ENCODE data around the gene CDH13.

Gene CDH13

DNA sequence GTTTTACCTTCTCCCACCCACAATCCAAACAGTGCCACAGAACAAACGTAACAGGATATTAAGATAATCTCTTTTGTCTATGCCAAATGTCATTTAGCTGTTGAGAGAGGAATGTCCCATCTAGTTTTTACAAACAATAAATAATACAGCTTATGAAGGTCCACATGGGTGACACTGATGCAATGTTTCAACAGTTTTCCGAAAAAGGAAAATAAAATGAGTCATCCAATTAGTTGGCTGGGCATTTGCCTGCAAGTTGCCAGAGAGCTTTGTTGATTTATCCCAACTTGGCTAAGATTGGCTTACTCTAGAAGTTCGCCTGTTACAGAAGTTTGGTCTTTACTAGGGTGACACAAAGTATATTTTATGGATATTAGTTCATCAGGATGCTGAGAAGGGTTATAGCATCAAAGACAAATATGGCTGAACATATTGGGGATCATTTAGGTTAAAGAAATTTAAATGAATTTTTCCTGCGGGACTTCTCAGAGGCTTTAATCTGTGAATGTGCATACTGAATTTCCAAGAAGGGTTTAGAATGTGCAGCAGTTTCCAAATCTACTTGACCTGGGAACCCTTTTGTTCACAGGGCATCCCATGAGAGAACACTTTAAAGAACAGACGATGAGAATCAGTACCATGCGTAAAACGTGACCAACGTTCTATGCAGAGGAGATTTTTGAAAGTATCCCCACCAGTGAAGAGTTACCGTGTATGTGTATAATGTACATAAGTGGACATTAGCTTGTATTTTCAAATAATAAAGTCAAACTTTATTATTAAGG lies 73.1 kb downstream of the CDH13 start:
- no peak for DNase-seq

DNA sequence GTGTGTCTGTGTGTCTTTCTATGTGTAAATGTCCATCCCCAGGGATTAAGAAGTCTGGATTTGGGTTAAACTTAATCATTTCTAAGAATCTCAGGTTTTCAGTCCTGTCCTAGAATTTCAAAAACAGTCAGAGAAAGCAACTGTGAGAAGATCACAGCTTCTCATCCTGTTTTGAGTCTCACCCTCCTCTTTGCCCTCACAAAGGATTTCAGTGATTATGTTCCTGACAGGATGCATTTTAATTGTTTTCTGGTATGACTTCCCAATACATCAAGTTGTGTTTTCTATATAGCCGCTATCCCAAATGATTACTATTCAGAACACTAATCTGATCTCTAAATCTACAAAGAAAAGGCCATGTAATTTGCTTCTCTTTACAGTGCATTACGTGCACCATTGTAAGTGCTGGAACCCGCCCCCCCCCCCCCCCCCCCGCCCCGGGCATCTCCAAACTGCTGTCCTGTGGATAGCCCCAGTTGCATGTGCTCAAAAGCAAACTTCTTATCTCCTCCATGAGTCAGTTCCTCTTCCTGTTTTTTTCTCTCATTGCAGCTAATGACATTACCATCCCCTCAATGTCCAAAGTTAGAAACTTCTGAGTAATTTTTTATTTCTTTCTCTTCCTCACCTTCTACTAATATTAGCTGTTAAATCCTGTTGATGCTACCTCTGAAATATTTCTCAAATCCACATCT lies 73.9 kb downstream of the CDH13 start:
- peak; percentile 45 for DNase-seq

DNA sequence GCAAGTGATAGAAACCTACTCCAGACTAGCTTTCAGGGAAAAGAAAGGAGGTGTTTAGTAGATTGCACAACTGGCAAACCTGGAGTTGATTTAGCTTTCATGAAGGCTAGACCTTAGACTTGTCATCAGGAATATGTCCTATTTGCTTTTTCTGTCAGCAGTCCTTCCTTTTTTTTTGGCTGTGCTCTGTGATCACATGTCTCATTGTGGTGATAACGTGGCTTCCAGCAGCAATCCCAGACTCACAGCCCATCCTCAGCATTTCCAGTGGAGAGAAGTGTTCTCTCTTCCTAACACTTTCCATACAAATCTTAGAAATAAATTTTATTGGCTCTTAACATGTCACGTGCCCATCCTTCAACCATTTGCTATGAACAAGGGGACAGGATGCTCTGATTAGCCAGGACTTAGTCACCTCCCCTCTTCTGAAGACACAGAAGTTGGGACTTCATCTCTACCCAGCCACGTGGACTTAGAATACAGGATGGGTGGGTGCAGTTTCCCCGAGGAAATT lies 74.7 kb downstream of the CDH13 start:
- no peak for DNase-seq

DNA sequence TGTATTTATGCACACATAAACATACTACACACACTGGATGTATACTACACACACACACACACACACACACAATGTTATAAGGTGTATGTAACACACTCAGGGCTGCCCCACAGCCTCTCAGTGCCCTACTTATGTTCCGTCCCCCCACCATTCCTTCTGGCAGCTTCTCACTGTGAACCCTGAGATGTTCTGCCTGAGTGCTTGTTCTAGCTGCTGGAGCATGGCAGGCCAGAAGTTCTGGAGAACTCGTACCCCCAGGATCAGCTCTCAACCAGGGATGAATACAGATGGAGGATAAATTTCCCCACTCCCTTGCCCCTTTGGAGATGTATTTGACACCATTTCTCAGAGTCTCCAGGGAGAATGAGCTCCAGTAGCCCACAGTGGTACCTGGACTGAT lies 76.4 kb downstream of the CDH13 start:
- DNase-seq, result no peak

DNA sequence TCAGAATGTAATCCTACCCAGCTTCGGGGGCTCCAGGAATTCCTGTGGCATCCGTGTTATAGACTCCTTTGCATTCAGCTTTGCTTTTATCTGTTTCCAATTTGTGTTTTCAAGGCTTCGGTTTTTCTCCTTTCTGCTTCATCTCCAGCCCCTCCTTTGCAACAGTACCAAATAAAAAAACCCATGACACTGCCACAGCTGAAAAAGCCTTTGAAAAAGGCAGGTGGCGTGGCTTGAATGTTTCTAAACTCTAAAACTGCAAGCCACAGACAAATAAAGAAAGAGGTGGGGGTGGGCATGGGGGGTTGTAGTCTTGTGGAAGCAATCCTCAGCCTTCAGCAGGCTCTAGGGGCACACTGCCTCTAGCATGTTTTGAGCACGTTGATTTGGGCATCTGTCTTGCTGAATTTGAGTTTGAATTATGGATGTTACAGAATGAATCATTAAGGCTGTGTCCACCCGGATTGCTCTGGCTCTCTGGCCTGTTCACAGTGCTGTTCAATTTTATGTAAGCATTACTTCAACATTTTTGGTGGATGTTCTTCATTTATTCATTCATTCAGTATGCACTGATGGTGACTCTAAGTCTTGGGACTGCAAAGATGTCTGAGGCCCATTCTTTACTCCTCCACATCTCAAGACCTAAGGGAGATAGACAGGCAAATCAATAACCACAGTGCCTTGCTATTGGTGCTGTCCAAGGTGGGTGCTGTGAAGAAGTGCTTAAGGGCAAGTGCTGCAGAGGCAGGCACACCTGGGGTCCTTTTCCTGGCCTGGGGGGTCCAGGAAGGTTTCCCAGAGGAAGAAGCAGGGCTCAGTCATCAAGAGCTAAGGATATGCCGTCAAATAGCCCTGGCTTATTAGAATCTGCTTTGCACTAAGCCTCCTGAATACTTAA lies 77.4 kb downstream of the CDH13 start:
- DNase-seq, result no peak

DNA sequence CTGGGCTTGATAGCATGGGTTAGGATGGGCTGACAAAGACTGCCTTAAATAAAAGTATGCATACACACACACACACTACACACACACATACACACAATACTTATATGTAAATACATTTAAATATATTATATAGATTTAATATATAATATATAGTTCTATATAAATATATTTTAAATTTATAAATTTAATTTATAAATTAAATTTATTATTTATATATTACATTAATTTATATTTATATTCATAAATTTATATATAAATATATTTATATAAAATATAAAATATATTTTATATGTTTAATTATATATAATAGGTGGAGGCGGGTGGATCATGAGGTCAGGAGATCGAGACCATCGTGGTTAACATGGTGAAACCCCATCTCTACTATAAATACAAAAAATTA lies 83.2 kb downstream of the CDH13 start:
- no peak for DNase-seq

DNA sequence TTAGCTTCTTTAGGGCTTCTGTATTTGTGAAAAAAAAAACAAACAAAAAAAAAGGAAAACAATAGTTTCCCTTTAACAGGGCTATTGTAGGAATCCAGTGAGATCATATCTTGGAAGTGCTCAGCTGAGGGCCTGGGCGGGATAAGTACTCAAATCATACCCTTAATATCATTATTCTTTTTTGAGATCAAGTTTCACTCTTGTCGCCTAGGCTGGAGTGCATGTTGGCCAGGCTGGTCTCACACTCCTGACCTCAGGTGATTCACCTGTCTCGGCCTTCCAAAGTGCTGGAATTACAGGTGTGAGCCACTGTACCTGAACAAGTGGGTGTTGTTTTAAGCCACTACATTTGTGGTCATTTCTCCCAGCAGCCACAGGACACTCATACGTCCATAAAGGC lies 87.0 kb downstream of the CDH13 start:
- DNase-seq, result no peak

DNA sequence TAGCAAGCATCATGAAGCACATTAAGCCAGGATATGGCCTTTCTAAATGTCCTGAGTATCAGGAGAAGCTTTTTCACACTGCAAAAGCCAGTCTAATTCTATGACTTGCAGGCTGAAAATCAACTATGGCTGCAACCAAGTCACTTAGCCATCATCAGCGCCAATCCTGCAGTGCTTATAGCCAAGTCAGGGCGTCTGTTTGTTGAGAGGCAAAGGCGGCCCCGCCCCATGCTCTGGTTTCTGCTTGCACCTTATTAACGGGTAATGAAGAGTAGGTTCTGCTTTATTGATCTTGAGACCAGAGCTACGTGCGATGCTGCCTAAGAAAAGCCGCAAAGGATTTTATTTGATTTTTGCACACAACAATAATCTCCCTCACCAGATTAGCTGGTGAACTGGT lies 88.4 kb downstream of the CDH13 start:
- no peak for DNase-seq

DNA sequence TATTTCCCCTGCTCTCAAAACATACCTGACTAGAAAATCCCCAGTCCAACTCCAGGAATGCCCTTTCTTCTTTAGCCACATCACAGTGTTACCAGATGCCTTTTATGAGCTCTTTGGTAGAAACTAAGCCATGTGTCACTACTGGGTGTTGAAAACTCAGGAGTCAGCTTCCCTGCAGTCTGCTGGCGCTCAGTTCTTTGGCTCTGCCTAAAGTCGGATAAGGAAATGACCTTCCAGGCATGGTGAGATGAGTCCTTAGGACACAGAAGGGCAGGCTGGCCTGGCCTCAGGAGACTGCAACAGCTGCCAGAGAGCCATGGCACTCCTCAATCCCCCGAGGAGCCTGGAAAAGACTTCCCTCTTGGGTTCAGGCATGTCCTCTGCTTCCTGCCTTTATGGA lies 89.1 kb downstream of the CDH13 start:
- no peak for DNase-seq

DNA sequence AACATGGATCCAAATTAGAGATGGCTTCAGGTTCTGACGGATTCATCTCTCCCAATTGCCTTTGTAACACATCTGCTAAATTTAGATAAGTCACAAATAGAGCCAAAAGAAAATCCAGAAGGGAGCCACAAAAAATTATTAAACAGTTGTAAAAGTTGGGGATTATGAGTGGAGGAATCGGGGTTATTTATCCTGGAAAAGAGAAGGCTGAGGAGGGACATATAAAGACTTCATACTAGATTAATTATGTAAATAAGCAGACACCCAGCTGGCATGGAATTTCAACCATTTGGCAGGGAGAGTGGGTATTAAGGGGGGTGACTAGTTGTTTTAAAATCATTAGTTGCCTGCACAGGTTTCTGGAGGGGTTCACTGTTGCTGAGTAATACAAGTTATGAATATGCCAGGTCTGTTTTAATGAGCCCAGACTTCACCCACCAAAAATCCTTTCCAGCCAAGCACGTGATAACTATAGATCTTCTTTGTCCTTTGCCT lies 89.6 kb downstream of the CDH13 start:
- no peak for DNase-seq

DNA sequence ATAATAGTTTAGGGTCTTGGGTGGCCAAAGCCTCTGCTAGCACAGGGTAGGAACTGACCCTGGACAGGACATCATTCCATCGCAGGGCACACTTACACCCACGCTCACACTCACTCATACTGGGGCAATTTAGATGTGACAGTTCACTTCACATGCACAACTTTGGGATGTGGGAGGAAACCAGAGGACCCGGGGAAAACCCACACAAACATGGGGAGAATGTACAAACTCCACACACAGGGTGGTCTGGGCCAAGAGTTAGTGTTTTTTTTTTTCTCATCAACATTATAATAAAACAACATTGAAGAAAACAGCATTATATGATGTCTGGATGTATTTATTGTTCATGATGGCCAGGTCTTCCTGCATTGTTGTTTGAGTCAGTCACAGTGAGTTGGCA lies 93.6 kb downstream of the CDH13 start:
- no peak for DNase-seq

DNA sequence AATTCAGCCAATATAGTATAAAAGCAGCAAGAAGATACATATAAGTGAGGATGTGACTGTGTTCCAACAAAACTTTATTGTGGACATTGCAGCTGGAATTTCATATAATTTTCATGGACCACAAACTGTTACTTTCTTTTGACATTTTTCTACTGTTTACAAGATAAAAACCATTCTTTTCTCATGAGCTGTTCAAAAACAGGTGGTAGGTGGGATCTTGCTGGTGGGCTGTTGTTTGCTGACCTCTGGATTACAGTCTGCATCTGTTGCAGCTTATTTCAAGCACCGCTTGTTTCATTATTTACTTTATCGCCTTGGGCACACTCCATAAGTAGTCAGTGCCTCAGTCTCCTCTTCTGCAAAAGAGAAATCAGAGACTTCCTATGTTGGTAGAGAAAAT lies 99.5 kb downstream of the CDH13 start:
- DNase-seq, result no peak

DNA sequence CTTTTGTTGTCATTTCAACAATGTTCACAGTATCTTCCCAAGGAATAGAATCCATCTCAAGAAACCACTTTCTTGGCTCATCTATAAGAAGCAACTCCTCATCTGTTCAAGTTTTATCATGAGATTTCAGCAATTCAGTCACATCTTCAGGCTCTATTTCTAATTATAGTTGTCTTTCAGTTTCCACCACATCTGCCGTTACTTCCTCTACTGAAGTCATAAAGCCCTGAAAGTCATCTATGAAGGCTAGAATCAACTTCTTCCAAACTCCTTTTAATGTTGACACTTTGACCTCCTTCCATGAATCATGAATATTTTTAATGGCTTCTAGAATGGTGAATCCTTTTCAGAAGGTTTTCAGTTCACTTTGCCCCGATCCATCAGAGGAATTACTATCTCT lies 102.1 kb downstream of the CDH13 start:
- no peak for DNase-seq

DNA sequence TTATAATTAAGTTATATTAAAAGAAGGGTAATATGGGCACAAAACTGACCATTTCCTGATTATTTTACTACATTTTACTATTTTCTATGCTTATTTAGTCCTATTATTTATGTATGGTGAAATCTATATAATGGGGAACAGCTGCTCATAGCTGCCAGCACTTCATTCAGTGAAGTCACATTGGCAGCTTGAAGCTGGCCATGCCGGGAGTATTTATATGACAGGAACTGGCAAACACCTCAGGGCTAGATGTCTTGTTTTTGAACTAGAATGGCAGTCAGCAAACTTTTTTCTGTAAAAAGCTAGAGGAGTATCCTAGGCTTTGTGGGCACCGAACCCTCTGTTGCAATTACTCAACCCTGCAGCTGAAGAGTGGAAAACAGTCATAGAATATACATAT lies 104.1 kb downstream of the CDH13 start:
- DNase-seq, result no peak

DNA sequence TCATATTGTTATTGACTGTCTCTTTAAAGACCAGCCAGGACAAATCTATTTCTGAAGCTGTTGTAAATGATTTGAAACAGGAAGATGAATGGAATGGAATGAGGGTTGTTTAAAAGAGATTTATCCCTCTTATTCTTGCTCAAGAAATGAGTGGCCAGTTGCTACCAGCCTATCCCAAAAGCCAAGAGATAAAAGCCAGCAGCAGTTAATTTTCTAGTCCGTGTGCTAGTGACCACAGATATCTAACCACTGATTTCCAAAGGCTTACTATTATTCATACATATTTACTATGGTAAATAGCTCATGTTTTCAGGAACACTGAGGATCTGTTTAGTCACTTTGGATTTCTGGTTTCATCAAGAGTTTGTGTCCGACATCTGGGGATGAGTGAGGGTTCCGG lies 105.7 kb downstream of the CDH13 start:
- DNase-seq, result no peak

DNA sequence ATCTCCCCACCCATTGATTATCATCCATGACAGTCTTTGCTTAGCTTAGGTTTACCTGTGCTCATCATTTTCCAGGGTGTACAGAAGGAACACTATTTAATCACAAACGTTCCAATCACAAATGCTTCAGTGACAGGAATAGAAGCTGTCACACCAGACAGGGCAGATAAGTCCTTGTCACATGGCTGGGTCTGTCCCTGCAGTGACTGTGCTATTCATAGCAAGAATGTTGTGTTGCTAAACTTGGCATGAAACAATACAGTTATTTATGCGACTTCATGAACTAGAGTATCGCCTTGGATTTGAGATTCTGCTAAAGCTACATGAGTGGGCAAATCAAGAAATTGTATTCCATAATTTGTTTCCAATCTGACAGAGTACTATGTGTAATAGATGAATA lies 108.4 kb downstream of the CDH13 start:
- no peak for DNase-seq

DNA sequence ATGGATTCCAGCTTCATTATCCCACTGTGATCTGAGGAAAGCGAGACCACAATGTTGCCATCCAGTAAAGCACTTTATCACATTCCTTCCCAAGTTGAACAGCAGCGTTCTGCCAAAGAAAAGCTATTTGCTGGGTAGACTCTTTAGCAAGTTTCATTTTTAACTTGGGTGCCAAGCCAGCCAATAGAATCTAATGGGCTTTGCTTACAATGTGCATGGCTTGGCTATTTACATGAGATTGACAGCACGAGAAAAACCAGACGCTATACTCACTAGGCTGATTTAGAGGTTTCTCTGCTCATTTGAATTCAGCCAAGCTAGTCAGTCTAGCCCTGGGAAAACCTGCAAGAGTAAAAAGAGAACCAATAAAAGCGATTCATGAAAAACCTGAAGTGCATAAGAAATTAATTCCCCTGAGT lies 108.9 kb downstream of the CDH13 start:
- DNase-seq, result no peak

DNA sequence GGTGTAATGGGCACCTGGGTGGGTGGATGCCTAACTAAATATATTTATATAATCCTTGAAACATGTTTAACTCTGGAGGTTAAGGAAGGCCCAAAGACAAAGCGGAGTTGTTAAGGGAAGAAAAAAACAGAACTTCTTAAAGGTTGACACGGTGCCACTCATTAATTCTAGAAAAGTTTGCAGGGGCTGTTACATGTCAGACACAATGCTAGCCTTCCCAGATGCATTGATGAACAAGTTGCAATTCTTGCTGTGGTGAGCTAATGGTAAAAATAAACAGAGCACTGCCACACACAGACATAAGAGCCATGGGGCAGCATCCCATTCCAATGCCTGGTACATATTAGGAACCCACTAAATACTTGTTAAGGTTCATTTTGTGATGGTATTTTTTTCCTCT lies 109.5 kb downstream of the CDH13 start:
- no peak for DNase-seq

DNA sequence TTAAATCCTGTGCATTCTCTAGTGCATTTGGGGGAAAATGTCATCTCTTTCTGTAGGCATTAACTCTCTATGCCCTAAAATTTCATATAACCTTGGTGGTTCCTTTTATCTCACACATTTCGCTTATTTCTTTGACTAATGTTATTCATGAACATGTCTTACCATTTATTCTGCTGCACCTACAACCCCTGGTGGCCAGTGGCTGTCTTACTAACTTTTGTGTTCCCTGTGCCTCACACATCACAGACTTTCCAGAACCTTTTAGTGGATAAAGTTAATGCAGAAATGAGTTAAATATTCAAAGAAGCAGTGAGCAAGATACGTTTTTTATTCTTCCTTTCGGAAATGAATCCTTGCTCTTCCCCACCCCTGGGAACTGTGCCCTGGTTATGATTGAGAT lies 111.9 kb downstream of the CDH13 start:
- no peak for DNase-seq

DNA sequence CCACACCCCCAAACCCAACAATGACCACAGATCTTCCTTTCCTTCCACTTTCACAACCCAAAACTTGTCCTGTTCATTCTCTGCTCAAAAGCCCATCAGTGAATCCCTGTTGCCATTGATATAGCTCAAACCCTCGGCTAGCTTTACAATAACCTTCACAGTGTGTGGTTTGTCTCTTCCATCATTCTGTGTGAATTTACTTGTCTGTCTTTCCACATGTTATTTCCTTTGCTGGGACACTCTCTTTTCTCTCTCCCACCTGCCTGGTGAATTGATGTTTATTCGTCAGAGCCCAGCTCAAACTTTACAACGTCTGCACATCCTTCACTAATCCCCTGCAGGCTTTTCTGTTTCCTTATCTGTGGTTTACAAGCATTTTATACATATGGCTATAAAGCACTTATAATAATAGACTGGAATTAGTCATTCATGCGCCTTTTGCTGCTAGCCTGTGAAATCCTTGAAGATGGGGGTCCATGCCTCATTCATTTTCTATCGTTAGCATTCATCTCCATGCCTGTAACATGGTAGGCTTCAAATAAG lies 114.4 kb downstream of the CDH13 start:
- DNase-seq, result peak; percentile 28

DNA sequence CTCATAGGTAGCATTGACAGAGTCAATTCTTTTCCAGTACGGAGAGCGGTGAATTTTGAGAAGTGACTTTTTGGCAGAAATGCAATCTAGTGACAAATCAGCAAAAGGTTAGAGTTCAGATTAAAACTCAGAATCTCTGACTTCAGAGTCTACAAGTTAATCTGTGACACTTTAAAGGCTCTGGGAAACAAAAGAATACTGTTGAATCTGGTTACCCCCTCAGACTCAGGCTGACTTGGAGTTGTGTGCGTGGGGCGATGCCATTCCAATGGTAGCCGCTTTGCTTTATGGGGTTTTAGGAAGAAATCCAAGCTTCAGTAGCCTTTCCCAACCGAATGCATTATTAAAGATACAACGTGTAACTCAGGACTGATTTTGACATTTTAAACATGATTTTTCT lies 118.2 kb downstream of the CDH13 start:
- no peak for DNase-seq

DNA sequence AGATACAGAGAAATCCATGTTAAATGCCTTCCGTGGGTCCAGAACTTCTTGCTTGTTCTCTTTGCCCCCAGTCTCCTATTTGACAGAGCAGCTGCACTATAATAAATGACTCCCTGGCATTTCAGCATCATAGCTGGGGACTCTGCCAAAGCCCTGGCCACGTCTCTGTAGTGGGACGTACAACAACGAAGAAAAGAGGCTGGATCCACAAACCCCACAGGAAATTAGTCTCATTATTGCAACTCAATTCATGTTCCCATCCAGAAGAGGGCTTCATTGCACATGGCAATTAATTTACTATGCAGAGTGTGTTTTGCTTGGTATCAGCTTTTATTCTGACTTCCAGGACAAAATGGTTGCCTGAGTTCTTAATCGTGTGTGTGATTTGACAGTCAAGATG lies 121.3 kb downstream of the CDH13 start:
- no peak for DNase-seq

DNA sequence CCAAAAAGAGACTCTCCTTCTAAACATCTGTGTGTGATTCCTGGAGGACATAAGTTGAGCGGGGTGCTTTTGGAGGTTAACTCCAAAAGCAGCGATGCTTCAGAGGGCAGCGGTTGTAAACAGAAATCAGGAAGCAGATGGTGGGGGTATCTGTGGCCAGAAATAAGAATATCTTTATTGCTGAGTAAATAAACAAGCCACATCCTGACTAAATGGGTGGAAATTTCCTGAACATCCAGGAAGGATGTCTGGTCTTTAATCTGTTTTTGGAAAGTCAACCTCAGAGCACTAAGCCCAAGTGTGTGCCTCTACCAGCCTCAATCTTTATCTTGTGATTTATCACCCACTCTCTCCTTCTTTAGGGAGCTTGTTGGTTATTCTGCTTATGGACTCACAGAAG lies 123.3 kb downstream of the CDH13 start:
- no peak for DNase-seq

Measured in NCI-H226 (cell line).